B cell (primary cell): ENCODE data around the gene DLX6. TPM values are rescaled to one million over a fixed set of nuclear protein-coding genes. Genes with fewer than 3 reads are reported as not detected.

Experiments used
- ATAC-seq: fragments of 200-7000 bp; cut with Tn5 transposase; one replicate; pipeline ENCODE4 v1.10.0; 2021; ENCODE audit warnings: low read depth, mild to moderate bottlenecking, moderate number of reproducible peaks, moderate library complexity
- CTCF ChIA-PET: fragments of 350-600 bp; sonication (Branson Sonifier 250); formaldehyde crosslinking; loops from one replicate; lab custom pipeline; 2021; ENCODE audit warnings: antibody characterized with exemption, inconsistent platforms; lab: Charles Lee
- POLR2A ChIA-PET: fragments of 350-600 bp; sonication (Branson Sonifier 250); formaldehyde crosslinking; loops from one replicate; lab custom pipeline; 2021; ENCODE audit warnings: antibody characterized with exemption; lab: Charles Lee
- DNase-seq: peaks from one replicate; pipeline ENCODE4 v3.0.0; 2013
- H2AFZ ChIP-seq: 2 replicates; pipeline ENCODE4 v1.6.1; 2012; ENCODE audit warnings: mild to moderate bottlenecking, low read depth, low read length; ENCODE audit not compliant: insufficient read depth, poor library complexity, severe bottlenecking
- H3K27ac ChIP-seq, 2 donors: 1 replicate in 1 of 2; 2 replicates in 1 of 2; pipeline ENCODE4 v1.5.1; 2012 to 2013; ENCODE audit warnings: low read length in 2 of 2, mild to moderate bottlenecking in 2 of 2, moderate library complexity in 1 of 2
- H3K27me3 ChIP-seq, 4 experiments: fragments of 200-600 bp in 1 of 4; sonication (generic) in 1 of 4; replicated peaks in 1 of 4; 1 replicate in 2 of 4; 2 replicates in 2 of 4; pipeline versions ENCODE4 v1.6.1 to v1.7.0; 2013 to 2016; ENCODE audit warnings: low read length in 3 of 4, mild to moderate bottlenecking in 2 of 4, mixed read lengths in 1 of 4, moderate library complexity in 1 of 4; ENCODE audit not compliant: insufficient read depth in 4 of 4, control insufficient read depth in 3 of 4; ENCODE audit errors: control extremely low read depth in 1 of 4
- H3K36me3 ChIP-seq, 2 experiments: replicated peaks in 1 of 2; 1 replicate in 1 of 2; 2 replicates in 1 of 2; pipeline versions ENCODE4 v1.6.1 to v1.7.1; 2013; ENCODE audit warnings: low read length in 1 of 2; ENCODE audit not compliant: insufficient read depth in 2 of 2, control insufficient read depth in 1 of 2; ENCODE audit errors: control extremely low read depth in 1 of 2, extremely low read depth in 1 of 2
- H3K4me1 ChIP-seq, 2 donors: fragments of 200-600 bp in 1 of 2; sonication (generic) in 1 of 2; 1 replicate in 1 of 2; 2 replicates in 1 of 2; pipeline versions ENCODE4 v1.5.1 to v1.6.1; 2013 to 2017; ENCODE audit warnings: low read length in 2 of 2; ENCODE audit not compliant: control insufficient read depth in 2 of 2, insufficient read depth in 2 of 2
- H3K4me2 ChIP-seq: replicated peaks from 2 replicates; pipeline ENCODE3; 2012; ENCODE audit warnings: mild to moderate bottlenecking, low read depth, low read length; ENCODE audit not compliant: poor library complexity, severe bottlenecking
- H3K4me3 ChIP-seq, 5 experiments: fragments of 200-600 bp in 1 of 5; sonication (generic) in 1 of 5; 1 replicate in 3 of 5; 2 replicates in 2 of 5; pipeline versions ENCODE4 v1.5.1 to v1.7.0; 2011 to 2016; ENCODE audit warnings: low read length in 4 of 5, mild to moderate bottlenecking in 4 of 5, low read depth in 2 of 5, control low read depth in 1 of 5, moderate library complexity in 1 of 5; ENCODE audit not compliant: insufficient read depth in 1 of 5; ENCODE audit errors: control extremely low read depth in 1 of 5, extremely low read depth in 1 of 5
- H3K79me2 ChIP-seq: fragments of 200-600 bp; sonication (generic); one replicate; pipeline ENCODE4 v1.6.0; 2016; ENCODE audit warnings: low read length; ENCODE audit not compliant: control insufficient read depth, insufficient read depth
- H3K9ac ChIP-seq: fragments of 200-600 bp; sonication (generic); 2 replicates; pipeline ENCODE4 v1.6.1; 2017; ENCODE audit warnings: mild to moderate bottlenecking, low read length, moderate library complexity
- H3K9me3 ChIP-seq, 3 donors: one replicate each; pipeline versions ENCODE4 v1.6.1 to v1.7.1; 2013; ENCODE audit warnings: low read length in 2 of 3; ENCODE audit not compliant: control insufficient read depth in 2 of 3, insufficient read depth in 1 of 3; ENCODE audit errors: control extremely low read depth in 1 of 3
- H4K20me1 ChIP-seq: 2 replicates; pipeline ENCODE4 v1.6.0; 2012; ENCODE audit warnings: mild to moderate bottlenecking, low read length; ENCODE audit not compliant: insufficient read depth, control insufficient read depth, poor library complexity, severe bottlenecking
- H3K27ac Mint-ChIP-seq: one replicate; pipeline ENCODE4 v1.8.0; 2021; ENCODE audit warnings: mixed read lengths
- H3K27me3 Mint-ChIP-seq: one replicate; pipeline ENCODE4 v1.8.0; 2021; ENCODE audit warnings: mixed read lengths
- H3K4me1 Mint-ChIP-seq: one replicate; pipeline ENCODE4 v1.8.0; 2021; ENCODE audit warnings: mixed read lengths
- H3K4me3 Mint-ChIP-seq: one replicate; pipeline ENCODE4 v1.8.0; 2021; ENCODE audit warnings: mixed read lengths
- H3K9me3 Mint-ChIP-seq: one replicate; pipeline ENCODE4 v1.8.0; 2022; ENCODE audit warnings: mixed read lengths; ENCODE audit not compliant: insufficient read depth
- EZH2 ChIP-seq: IDR thresholded peaks from 2 replicates; pipeline ENCODE4 v1.6.1; 2012; ENCODE audit warnings: borderline replicate concordance, low read depth, mild to moderate bottlenecking, moderate library complexity, low read length; ENCODE audit not compliant: insufficient read depth, poor library complexity, severe bottlenecking
- WGBS: methylation state at CpG from one replicate; pipeline ENCODE4 v1.1.5; 2013; ENCODE audit warnings: missing lambda C conversion rate; ENCODE audit not compliant: insufficient coverage; 5-methylcytosine and 5-hydroxymethylcytosine counted together
- intact Hi-C: fragments of 100-400 bp; cut with micrococcal nuclease; formaldehyde crosslinking; loops from one replicate; pipeline ENCODE4 v1.10.0; 2022
- polyA plus RNA-seq: library from polyadenylated mRNA; depleted of rRNA; stranded (reverse); fragments of >200 nt; gene quantifications from 2 replicates; pipeline ENCODE4 v1.2.3, GENCODE V29; 2012
- total RNA-seq, 2 donors: library from RNA; stranded (reverse); fragments of 120-200 nt in 1 of 2; gene quantifications; 1 replicate in 1 of 2; 2 replicates in 1 of 2; pipeline versions ENCODE4 v1.2.3 to v1.2.4, GENCODE V29; 2013 to 2022
- TF ChIP-seq, protein P1 (sequence below): fragments of 200-600 bp; IDR thresholded peaks from one replicate; pipeline ENCODE4 v1.8.0; 2022; ENCODE audit warnings: antibody characterized with exemption, mild to moderate bottlenecking

Gene DLX6
- total and polyA plus RNA-seq, 2 donors (not counting 1 experiment from before 2014, with no cell fraction given), result not detected

GRCh38 chr7:96962221-96962885 lies 43.0 kb upstream of the DLX6 start:
- TF ChIP-seq, protein P1, sequence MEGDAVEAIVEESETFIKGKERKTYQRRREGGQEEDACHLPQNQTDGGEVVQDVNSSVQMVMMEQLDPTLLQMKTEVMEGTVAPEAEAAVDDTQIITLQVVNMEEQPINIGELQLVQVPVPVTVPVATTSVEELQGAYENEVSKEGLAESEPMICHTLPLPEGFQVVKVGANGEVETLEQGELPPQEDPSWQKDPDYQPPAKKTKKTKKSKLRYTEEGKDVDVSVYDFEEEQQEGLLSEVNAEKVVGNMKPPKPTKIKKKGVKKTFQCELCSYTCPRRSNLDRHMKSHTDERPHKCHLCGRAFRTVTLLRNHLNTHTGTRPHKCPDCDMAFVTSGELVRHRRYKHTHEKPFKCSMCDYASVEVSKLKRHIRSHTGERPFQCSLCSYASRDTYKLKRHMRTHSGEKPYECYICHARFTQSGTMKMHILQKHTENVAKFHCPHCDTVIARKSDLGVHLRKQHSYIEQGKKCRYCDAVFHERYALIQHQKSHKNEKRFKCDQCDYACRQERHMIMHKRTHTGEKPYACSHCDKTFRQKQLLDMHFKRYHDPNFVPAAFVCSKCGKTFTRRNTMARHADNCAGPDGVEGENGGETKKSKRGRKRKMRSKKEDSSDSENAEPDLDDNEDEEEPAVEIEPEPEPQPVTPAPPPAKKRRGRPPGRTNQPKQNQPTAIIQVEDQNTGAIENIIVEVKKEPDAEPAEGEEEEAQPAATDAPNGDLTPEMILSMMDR, result no peak
- no peak for TF ChIP-seq EZH2
- no peak overlapping the region for H2AFZ ChIP-seq
- H3K4me3 ChIP-seq, result no peak overlapping the region
- H3K9ac ChIP-seq, result no peak overlapping the region
- no peak for DNase-seq
- H4K20me1 ChIP-seq, result no peaks in the 10 kb centered on the region
- peaks cover 2% of the 10 kb centered on the region for H3K9me3 Mint-ChIP-seq
- no peaks in the 10 kb centered on the region for H3K79me2 ChIP-seq
- H3K4me3 Mint-ChIP-seq, result no peak overlapping the region
- intact Hi-C loops, result no loop called here
- ATAC-seq, result no peak
- WGBS, result 53% methylated on average over 9 of the region's 9 CpGs
- H3K27ac Mint-ChIP-seq, result no peak overlapping the region
- no peaks in the 10 kb centered on the region for H3K9me3 ChIP-seq
- no peaks in the 10 kb centered on the region for H3K27me3 ChIP-seq
- peaks cover 20% of the 10 kb centered on the region for H3K27me3 Mint-ChIP-seq
- no peaks in the 10 kb centered on the region for H3K36me3 ChIP-seq
- H3K27ac ChIP-seq, result no peak overlapping the region
- H3K4me1 ChIP-seq, result no peaks in the 10 kb centered on the region
- no peaks in the 10 kb centered on the region for H3K4me1 Mint-ChIP-seq
- CTCF ChIA-PET, result no interaction called here
- no peak overlapping the region for H3K4me2 ChIP-seq
- POLR2A ChIA-PET, result no interaction called here

GRCh38 chr7:96968981-96969380 lies 36.4 kb upstream of the DLX6 start:
- H3K27me3 ChIP-seq, result peaks cover 0 to 15% (median 6%) of the 10 kb centered on the region in 4 experiments
- intact Hi-C loops, result no loop called here
- H3K79me2 ChIP-seq, result no peaks in the 10 kb centered on the region
- H3K36me3 ChIP-seq, result no peaks in the 10 kb centered on the region
- ChIA-PET CTCF (no interaction called here), POLR2A (no interaction called here)
- TF ChIP-seq, protein P1, result no peak
- no peak for TF ChIP-seq EZH2
- H3K4me2 ChIP-seq, result no peak overlapping the region
- Mint-ChIP-seq H3K9me3 (no peaks in the 10 kb centered on the region), H3K4me1 (no peaks in the 10 kb centered on the region), H3K27me3 (peaks cover 23% of the 10 kb centered on the region), H3K4me3 (no peak overlapping the region), H3K27ac (no peak overlapping the region)
- H3K9me3 ChIP-seq, result no peaks in the 10 kb centered on the region
- H3K27ac ChIP-seq, result no peak overlapping the region
- no peak overlapping the region for H3K9ac ChIP-seq
- ATAC-seq (no peak), DNase-seq (no peak)
- no CpG with 5 or more reads among the region's 2 CpGs for WGBS
- no peak overlapping the region for H2AFZ ChIP-seq
- no peaks in the 10 kb centered on the region for H4K20me1 ChIP-seq
- no peak overlapping the region for H3K4me3 ChIP-seq
- no peaks in the 10 kb centered on the region for H3K4me1 ChIP-seq
